ENCODE measurements around the gene RNF157.

The RNF157 gene

DNA sequence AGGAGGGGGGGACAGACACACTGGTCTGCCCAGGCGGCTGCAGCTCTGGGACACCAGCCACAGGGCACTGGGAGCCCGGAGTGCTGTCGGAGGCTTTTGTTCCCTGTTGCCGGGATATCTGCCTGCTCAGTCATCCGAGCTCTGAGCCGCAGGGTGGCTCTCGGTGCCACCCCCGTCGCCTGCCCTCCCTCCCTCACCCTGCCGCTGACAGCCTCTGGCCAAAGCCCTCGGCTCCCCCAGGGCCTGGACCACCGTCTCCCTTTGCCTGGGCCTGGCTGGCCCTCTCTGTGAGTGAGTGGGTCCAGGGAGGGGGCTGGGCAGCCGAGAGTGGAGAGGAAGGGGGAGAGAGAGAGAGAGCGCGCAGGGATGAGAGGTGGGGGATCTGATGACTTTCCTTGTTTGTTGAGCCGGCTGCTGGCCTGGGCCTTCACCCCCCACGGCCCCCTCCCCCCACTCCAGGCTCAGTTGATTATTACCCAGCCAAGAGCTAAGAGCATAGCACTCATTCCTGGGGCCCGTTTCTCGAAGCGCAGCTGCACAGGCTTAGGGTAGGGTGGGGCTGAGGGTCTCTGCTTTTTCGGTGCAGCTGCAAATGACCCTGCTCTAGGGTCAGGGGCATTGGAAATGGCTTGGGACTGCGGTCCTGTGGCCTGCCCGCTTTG, 101.9 kb downstream of the RNF157 start:
- peak; percentile 58 for DNase-seq

DNA sequence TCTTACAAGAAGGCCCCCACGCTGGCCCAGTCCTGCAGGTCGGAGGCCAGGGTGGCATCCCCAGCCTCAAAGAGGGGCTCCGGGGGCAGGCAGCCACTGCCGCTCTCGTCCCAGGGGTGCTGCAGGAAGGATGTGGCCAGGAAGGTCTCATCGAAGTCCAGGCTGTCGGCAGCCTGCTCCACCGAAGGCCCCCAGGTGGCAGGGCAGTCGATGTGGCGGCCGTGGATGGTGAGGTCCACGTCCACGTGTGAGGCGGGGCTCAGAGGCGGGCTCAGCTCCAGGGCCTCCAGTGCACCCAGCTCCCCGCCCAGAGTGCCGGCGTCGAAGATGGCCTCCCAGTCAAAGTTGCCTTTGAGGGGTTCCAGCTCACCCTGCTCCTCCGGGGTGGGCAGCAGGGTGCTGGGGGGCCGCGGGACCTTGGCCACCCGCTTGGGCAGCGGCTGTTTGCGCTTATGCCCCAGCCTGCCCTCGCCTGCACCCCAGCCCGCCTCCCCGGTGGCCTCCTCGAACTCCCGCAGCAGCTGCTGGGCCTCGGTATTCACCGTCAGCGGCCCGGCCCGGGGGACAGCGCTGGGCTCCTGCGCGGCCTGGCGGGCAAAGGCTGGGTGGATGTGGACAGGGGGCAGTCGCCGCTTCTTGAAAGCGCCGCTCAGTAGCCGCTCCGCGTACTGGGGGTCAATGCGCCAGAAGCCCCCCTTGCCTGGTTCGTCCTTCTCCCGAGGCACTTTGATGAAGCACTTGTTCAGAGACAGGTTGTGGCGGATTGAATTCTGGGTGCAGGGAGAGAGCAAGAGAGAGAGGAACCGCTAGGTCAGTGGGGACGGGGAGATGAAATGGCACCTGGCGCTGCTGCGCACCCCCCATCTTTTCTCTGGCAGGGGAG, 102.7 kb downstream of the RNF157 start:
- no peak for DNase-seq

DNA sequence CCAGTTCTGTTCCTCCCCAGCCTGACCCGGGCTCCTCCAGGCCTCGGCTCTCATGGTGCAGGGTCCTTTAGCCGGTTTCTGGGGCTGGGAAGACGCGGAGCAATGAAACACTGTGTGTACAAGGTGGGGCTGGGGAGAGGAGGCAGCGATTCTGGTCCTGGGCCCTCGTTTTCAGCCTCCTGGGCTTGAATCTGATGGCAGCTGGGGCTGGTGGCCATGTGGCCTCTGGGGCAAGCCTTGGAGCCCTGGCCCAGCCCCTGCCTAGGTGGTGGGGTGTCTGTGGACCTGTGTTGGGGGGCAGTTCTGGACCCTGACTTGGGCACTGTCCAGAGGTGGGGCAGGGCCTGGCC, 103.3 kb downstream of the RNF157 start:
- DNase-seq, result no peak

DNA sequence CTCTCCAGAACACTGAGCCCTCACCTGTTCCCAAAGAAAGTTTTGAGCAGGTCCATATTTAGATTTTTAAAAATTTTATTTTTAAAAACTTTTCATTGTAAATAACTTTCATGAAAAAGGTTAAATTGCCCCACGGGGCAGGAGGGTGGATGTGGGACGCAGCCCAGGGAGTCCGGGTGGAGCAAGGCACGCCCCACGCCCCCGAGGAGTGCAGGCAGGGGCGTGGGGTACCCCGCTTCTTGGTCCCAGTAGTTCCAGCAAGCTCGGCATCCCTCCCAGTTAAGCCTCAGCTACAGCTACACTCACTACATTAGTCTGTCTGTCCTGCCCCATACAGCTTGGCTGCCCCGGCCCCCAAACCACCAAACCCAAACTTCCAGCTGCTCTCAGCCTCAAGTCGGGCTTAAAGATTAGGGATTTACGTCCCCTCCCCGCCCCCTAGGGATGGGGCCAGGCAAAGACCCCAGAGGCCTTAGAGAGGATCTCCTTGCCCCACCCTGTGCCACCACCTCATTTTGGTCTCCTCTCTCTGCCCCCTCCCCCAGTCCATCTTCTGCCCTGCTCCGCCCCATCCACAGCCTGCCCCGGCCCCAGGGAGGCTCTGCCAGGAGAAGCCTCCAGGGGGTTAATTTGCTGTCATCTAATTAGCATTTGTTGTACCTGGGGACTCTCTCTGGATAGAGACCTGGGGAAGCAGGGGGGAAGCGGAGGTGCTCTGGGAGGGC, 103.9 kb downstream of the RNF157 start:
- no peak for DNase-seq

DNA sequence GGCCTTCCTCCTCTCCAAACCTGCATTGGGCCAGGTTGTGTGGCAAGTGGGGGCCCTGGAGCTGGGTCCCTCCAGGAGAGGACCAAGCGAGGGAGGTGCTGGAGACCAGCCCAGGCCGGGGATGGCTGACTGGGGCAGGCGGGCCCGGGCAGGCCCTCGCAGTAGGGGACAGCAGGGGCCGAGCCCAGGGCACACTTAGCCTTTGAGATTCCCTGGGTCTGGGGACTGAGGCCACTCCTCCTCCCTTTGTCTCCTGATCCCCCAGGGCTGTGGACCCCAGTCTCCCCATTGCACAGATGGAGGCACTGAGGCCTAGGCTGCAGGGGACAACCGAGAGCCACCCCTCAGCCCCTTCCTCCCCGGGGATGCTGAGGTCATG, 104.5 kb downstream of the RNF157 start:
- no peak for DNase-seq

DNA sequence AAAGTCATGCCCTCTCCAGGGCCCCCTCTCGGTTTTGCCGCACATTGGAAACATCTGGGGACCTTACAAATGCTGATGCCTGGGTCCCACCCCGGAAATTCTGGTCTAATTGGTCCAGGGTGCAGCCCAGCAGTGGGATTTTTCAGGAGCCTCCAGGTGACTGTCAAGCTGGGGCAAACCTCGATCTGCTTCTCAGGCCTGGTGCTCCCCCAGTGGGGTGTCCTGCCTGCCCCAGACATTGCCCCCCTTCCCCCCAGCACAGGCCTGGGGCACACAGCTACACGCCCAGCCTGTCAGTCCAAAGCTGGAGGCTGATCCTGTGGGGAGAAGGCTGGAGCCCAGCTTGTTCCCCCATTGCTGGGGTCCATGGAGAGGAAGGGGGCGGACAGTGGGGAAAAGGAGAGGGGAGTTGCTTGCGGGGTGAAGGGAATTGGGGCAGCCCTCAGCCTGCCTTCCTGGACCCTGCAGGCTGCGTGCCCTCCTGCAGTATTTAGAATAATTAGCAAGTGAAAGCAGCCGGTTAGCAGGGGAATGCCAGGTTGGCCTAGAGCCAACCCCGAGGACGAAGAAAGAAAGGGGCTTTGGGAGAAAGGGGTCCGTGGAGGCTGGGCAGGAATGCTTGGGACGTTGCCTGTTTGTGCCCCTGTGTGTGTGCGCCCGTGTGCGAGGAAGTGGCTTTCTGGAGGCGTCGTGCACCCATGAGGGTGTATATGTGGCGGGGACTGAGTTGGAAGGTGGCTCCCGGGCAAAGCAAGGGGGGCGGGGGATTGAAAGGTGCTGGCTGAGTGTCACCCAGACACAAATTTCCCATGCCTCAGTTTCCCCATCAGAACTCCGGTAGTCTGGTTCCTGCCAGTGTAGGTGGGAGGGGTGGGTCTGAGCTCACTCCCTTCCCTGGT, 105.1 kb downstream of the RNF157 start:
- no peak for DNase-seq

DNA sequence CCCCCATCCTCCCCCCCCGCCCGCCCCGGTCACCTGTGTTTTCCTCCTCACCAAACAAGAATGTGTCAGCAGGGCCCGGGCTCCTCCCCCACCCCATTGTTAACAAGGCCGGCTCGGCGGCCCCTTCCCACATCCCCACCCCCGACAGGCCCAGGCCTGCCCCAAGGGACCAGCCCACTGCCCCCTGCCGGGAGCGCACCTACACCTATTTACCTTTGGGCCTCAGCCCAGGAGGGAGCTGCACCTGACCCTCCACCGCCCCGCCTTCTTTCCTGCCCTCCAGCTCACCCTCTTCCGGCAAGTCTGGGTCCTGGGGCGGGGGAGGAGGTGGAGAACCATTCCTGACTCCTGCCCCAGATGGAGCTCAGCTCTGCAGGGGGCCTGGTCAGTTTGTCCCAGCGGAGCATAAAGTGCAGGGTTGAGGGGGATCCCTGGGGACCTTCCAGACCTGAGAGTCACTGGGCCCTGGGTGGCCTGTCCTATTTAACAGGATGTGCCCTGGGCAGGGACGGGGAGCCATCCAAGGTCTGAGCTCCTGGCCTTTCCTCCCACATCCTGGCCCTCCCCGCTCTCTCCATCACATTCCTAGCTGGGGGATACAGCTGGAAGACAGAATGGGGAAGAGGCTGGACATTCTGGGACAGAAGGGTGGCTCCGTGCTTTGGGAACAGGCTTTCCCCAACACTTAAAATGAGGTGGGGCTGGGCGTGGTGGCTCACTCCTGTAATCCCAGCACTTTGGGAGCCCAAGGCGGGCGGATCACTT, 107.5 kb downstream of the RNF157 start:
- peak; percentile 39 for DNase-seq

DNA sequence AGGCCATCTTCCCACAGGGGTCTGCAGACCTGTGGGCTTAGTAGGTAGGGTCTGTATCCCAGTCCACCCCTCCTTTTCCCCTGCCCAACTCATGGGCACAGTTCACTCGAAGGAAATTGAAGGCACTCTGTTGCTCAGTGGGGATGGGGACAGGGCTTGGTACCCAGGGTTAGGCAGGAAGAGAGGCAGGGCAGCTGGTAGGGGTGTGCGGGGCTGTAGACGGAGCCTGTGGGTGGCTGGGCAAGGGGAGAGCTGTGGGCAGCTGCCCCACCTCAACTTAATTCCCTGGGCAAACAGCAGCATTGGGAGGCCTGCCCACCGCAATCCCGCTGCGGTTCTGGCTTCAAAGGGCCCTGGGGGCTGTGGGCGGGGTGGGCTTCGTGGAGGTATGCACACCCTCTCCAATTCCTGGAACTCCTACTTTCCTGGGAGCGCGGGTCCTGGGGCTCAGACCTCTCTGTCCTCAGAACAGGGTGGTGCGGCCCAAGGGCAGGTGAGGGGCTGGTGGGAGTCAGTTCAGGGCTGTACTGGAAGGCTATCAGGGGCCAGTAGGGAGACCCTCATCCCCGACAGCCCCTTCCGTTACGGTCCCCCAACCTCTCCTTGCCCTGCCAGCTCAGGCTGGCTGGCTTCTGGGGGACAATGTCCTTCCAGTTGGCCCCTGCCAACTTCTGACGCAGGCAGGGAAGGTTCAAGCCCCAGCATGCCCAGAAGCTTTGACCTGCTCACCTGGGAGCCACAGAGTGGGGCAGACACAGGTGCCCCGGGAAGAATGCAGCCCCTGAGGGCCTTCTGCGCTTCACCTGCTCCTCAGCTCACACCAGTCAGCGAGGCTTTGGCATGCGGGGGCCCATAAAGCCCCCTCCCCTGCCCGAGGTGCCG, 108.4 kb downstream of the RNF157 start:
- DNase-seq, result no peak

DNA sequence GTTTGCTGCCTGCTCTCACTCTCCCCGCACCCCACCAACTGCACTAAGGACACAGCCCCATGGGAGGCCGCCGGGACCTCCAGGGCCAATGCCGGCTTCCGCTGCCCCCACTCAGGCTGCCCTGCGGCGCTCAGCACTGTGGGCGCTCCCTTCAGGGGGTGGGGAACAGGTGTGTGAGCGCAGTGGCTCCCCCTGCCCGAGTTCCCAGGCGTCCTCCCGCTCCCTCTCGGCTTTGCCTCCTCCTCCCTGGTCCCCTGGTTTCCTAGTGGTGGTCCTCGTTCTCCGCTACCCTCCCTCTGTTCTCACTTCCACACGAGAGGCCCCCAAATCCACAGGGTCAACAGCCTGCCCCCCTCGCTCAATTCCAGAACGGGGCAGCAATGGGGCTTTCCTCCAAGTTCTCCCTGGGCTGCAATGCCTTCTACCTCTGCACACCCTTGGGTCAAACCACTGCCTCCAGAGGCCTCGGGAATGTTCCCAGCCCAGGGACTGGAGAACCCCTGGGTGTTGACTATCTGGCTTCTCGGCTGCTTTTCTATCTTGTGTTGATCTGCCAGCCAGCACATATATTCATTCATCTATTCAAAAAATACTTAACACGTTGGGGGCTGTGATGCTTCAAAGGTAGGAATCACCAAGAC, 109.1 kb downstream of the RNF157 start:
- no peak for DNase-seq

DNA sequence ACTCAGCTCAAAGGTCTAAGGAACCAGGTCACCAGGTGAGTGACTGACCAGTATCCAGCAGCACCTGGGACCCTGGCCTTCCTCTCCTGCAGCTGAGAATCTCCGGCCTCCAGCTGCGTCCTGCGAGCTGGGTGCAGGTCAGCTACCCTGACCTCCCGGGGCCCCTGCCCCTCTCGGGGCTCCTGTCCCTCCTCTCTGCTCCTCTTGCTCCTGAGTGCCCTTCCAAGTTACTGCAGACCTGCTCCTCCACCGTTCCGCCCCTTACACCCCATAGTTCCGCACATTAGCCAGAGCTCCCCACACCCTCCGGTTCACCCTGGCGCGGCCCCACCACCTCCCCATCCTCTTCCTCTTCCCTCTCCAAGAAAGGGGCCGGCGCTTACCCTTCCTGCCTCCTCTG, 109.8 kb downstream of the RNF157 start:
- no peak for DNase-seq

DNA sequence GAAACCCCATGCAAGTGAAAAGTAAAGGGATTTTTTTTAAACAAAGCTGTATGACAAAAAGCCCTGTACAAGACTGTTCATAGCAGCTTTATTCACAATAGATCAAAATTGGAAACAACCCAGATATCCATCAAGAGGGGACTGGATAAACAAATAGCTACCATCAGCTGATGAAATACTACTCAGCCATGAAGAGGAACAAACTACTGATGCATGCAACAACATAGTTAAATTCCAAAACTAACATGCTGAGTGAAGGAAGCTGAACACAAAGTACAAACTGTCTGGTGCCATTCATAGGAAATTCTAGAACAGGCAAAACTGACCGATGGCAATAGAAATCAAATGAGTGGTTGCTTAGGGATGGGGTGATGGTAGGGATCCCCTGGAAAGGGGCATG, 114.4 kb downstream of the RNF157 start:
- DNase-seq, result no peak

DNA sequence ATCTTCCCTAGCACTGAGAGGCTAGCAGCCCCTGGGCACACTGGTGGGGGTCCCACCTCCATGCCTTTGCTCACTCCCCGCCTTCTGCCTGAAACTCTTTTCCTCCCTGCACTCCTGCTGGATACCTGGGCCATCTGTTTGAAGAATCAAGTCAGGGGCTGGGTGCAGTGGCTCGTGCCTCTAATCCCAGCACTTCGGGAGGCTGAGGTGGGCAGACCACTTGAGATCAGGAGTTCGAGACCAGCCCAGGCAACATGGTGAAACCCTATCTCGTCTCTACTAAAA, 115.0 kb downstream of the RNF157 start:
- no peak for DNase-seq

DNA sequence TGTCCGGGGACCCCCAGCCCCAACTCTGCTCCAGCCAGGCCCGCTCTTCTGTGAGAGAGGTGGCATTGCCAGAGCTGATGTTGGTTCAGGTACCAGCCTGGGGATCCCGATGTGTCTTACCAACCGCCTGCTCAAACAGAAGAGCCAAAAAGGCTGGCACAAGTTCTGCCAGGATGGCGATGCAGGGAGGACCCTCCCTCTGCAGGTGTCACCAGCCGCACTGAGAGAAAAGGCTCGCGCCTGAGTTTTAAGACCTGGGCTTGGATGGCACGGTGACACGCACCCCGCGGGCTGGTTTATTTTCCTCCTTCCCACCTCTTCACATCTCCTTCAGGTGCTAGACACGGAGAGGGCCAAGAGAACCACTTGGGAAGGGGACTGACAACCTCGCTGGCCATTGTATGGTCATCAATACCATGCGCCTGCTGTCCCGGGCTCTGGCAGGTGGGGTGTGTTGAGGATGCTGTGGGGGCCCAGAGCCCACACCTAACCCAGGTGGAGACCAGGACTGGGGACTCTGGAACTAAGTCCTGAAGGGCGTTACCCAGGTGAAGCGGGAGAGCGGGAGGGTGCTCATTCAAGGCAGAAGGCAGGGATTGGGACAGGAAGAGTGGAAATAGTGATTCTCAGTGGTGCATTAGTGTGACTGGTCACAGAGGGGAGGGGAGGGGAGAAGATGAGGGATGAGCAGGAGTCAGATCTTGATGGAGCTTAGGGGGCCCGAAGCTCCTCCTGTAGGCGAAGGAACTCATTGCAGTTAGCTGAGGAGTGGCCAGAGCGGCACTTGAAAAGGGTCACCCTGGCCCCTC, 115.5 kb downstream of the RNF157 start:
- no peak for DNase-seq

DNA sequence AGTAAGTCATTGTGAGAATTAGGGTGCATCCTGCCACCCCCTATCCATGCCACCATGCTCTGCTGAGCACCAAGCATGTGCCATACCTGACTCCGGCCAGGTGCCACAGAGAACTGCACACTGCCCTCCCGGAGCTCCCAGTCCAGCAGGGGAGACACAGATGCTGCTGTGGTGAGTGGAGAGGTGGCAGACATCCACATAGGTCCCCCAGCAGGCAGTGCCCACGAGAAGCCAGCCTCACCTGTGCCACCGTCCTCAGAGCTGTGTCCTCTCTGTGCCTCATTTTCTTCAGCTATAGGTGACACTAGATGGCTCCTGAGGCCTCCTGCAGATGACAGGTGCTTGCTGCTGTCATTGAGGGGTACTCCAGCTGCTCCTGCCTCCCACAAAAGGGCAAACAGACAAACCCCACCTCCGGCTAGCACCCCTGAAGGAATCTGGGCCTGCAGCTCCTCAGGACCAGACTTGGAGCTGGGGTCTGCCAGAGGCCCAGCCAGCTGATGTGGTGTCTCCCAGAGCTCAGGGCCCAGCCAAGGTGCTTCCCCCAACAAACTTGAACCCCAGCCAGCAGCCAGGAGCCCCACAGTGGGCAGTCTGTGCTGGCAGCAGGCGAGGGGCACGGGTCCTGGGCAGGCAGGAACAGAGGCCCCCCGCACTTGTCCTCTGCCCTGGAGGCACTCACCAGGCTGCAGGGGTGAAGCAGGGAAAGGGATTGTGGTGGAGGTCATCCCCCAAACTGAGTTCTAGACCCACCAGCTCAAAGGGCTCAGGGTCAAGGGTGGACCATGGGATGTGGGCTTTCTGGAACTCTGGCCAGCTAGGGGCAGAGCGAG, 116.3 kb downstream of the RNF157 start:
- DNase-seq, result no peak

DNA sequence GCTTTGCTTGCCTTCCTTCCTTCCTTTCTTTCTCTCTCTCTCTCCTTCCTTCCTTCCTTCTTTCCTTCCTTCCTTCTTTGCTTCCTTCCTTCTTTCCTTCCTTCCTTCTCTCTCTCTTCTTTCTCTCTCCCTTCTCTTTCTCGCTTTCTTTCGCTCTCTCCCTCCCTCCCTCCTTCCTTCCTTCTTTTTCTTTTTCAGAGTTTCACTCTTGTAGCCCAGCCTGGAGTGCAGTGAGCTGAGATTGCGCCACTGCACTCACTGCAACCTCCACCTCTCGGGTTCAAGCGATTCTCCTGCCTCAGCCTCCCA, 117.1 kb downstream of the RNF157 start:
- no peak for DNase-seq

DNA sequence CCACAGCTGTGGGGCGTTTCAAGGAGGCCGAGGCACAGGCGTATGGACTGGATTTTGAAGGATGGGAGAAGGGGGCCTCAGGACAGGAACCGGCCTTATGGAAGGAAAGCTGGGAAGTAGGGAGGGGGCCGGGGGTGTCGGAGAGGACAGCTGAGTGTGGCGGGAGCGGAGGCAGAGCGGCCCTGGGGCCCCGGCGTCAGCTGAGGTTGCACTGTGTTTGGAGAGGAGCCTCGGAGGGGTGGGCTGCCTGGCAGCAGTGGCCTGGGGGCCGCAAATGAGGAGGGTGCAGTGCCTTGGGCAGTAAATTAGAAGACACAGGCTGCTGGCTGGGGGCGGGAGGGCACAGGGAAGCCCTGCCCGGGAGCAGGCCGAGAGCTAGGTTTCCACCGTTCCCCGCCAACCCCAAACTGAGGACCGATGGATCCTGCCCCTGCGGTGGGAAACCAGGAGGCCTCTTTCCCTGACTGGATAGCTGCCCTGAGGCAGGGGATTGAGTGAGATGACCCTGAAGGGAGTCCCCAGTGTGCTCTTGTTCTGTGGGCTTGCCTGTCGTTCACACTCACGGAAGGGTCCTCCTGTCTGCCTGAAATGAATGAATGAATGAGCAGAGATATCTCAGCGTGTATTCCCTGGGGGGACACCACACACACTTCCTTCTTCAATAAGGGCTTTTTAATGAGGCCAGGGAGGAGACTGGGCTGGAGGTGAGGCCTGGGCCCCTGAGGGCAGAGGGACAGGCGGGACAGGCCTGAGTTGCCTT, 117.7 kb downstream of the RNF157 start:
- no peak for DNase-seq

DNA sequence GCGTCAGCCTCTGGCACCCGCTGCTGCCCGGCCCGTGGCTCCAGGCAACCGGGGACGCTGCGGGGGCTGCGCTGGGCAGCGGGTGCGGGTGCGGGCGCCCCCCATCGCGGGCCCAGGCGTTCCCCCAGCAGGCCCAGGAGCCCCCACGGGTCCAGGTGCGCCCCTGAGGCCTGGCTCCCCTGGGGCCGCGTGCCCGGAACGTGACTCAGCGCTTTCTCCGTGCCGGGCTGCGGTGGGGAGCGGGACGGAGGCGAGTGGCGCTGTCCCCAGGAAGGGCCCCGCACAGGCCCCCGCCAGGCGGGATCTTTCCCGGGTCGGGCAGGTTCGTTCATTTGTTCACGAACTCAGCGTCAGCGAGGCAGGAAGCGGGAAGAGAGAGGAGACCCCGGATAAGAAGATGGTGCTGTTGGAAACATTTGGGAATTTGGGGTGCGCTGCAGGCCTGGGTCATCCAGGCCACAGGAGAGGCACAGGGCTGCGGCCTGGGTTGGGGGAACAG, 118.3 kb downstream of the RNF157 start:
- no peak for DNase-seq

DNA sequence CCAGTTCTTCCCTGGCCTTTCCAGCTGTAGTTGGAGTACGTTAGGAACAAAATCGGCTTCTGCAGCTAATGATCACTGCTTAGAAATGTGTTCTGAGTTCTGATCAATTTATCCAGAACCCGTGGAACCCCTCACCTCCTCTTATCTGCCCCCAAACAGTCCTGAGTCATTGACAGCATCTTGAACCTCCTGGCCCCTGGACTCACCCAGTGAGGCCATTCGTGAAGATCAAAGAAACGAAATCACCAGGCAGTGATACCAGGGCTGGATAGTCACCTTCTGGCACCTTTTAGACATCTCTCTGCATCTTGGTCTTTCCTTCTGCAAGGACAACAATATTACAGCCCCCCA, 119.7 kb downstream of the RNF157 start:
- DNase-seq, result no peak
